ENCODE data around the gene METTL9. TPM values are rescaled to one million over a fixed set of nuclear protein-coding genes. Genes with fewer than 3 reads are reported as not detected.
A peak's percentile ranks its signal among the peaks of the same experiment; 100 is the strongest.
"Not testable (repeated sequence)": the region's sequence is repeated elsewhere in the genome, so short reads cannot be mapped to it uniquely, and the experiment has no call there.

The METTL9 gene
- total RNA-seq, 2 donors from 2014 or later: 104 to 114 TPM

GRCh38 chr16:21653571-21653970 lies 54.2 kb downstream of the METTL9 start:
- peaks cover 22 to 25% of the 10 kb centered on the region in 2 donors for H3K4me1 Mint-ChIP-seq (ENCODE audit: low read depth in 2 of 2)
- H3K9me3 Mint-ChIP-seq: no peaks in the 10 kb centered on the region
- no peak overlapping the region for H3K4me3 Mint-ChIP-seq

GRCh38 chr16:21654466-21654865 lies 55.1 kb downstream of the METTL9 start:
- H3K27ac Mint-ChIP-seq: peak overlapping the region in 1 of 2 donors; percentile 3
- H3K9me3 Mint-ChIP-seq: no peaks in the 10 kb centered on the region
- no peak overlapping the region for H3K4me3 Mint-ChIP-seq
- no peaks in the 10 kb centered on the region for H3K27me3 Mint-ChIP-seq
- no peak for ATAC-seq
- H3K4me1 Mint-ChIP-seq (ENCODE audit: low read depth in 2 of 2): peaks cover 22 to 25% of the 10 kb centered on the region in 2 donors
- no peak for DNase-seq (ENCODE audit: low spot score)
- H3K36me3 Mint-ChIP-seq: peaks cover 6% of the 10 kb centered on the region

More at GRCh38 chr16:21653571-21653970, 54.2 kb downstream of the METTL9 start:
- H3K36me3 Mint-ChIP-seq: peaks cover 6% of the 10 kb centered on the region
- no peaks in the 10 kb centered on the region for H3K27me3 Mint-ChIP-seq
- H3K27ac Mint-ChIP-seq: no peak overlapping the region
- no peak for ATAC-seq
- no peak for DNase-seq (ENCODE audit: low spot score)

DNA sequence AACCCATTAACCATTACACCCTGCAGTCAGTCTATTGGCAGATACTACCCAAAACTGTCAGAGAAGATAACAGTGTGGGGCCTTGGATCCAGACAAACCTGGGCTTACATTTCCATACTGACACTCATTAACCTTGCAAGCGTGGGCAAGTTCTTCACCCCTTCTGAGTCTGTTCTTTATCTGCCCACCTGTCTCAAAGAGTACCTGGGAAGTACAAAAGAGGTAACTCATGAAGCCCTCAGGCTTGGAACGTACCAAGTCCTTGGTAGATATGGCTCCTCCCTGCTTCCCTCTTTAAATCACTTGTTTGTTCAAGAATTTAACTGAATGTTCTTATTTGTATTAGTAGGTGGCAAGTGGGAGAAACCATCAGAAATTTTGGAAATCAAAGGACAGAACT lies 55.5 kb downstream of the METTL9 start:
- no peak overlapping the region for H3K4me3 Mint-ChIP-seq
- no peaks in the 10 kb centered on the region for H3K9me3 Mint-ChIP-seq
- H3K27ac Mint-ChIP-seq: peak overlapping the region in 1 of 2 donors; percentile 3
- H3K4me1 Mint-ChIP-seq (ENCODE audit: low read depth in 2 of 2): peaks cover 22 to 25% of the 10 kb centered on the region in 2 donors
- no peak for ATAC-seq
- H3K27me3 Mint-ChIP-seq: no peaks in the 10 kb centered on the region
- no peak for DNase-seq (ENCODE audit: low spot score)
- H3K36me3 Mint-ChIP-seq: peaks cover 6% of the 10 kb centered on the region

DNA sequence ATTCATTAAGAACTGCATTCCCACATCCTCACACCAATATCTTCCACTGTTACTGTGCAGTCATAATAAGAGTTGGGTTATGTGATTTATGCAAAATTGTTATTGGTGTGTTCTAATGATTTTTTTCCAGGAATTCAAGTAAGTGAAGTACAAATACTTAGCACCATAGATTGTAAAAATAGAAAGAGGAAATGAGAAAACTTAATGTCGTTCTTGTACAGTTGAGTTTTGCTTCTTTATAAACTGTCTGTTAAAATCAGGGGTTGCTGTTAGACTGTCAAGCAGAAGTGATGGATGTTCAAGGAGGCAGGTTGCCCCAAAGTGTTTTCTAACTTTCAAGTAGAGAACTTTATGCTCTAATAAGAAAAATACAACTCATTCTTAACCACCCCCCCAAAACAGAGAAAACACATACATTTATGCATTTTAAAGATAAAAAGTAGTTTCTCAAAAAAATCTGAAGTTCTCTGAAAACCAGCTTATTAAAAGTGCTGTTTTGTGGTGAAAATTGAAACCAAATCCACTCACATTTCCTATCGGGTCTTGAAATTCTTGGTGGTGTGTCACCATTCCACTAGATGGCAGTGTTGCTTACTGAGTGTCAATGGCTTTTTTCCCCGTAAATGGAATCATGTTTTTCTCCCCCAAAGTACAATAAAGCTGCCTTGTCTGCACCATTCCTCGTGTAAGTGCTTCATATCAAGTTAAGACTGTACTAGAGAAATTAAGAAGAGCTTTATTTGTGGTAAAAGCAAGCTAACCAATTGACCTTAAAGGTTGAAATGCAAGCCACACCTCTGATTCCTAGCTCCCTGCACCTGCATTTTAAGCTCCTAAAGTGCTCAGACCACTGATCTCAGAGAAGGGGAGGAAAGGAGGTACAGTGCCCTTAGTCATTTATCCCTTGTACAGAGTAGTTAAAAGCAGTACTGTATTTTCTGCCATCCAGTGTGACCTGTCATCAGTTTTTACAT lies 57.7 kb downstream of the METTL9 start:
- Mint-ChIP-seq H3K4me1 (ENCODE audit: low read depth in 2 of 2) (peaks cover 22 to 28% of the 10 kb centered on the region in 2 donors), H3K9me3 (no peaks in the 10 kb centered on the region), H3K27me3 (no peaks in the 10 kb centered on the region), H3K36me3 (peaks cover 6% of the 10 kb centered on the region), H3K4me3 (peak overlapping the region; percentile 55), H3K27ac (no peak overlapping the region)
- peak; percentile 73 for DNase-seq (ENCODE audit: low spot score)
- no peak for ATAC-seq

DNA sequence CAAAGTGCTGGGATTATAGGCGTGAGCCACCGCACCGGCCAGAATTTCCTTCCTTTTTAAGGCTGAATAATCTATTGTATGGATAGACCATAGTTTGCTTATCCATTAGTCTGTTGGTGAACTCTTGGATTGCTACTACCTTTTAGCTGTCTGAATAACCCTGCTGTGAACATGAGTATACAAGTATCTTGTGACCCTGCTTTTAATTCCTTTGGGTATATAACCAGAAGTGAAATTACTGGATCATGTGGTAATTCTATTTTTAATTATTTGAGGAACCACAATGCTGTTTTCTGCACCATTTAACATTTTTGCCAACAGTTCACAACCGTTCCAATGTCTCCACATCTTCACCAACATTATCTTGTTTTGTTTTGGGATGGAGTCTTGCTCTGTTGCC lies 59.7 kb downstream of the METTL9 start:
- Mint-ChIP-seq H3K27ac (no peak overlapping the region), H3K9me3 (no peaks in the 10 kb centered on the region), H3K4me1 (ENCODE audit: low read depth in 2 of 2) (peaks cover 26 to 28% of the 10 kb centered on the region in 2 donors), H3K4me3 (no peak overlapping the region), H3K27me3 (peaks cover 0 to 3% of the 10 kb centered on the region in 2 donors), H3K36me3 (peaks cover 6% of the 10 kb centered on the region)
- DNase-seq (ENCODE audit: low spot score) (no peak), ATAC-seq (no peak)

DNA sequence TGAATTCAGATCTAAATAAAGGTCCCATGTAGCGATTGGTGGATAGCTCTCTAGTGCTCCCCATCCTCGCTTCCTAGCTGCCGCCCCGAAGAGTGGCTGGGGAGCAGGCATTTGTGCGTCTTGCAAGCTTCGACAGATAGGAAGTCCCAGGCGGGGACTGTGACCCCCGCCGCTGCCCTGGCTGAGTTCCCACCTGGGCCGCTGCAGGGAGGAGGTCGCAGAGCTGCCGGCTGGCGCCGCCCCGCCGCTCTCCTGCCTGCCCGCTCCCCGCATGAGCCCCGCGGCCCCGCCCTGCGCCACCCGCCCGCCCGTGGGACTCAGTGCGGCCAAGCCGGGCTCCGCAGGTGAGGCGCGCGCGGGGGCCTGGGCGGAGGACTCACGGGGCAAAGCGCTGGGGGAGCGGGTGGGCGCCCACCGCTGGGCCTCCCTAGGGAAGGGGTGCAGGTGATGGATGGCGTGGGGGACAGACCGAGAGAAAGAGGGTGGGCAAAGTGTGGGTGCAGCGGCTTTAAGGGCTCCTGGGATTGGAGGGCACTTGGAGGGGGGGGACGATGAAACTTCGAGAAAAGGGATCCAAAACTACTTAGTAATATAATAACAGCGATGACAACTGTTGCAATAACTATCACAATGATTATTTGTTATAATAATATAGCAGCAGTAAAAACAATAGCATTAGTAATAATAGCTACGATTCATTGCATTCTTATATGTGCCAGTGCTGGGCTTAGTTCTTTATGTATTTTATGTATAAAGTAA lies 64.7 kb downstream of the METTL9 start, which contains the start of gene OTOA:
Gene OTOA (plus strand): TSS at position 80 of the 759 bp plus-strand sequence. CDS start 14,547 bp downstream, outside the sequence.
- DNase-seq (ENCODE audit: low spot score): no peak
- peaks cover 0 to 5% of the 10 kb centered on the region in 2 donors for H3K27me3 Mint-ChIP-seq
- H3K27ac Mint-ChIP-seq: no peak within 1 kb of the TSS

DNA sequence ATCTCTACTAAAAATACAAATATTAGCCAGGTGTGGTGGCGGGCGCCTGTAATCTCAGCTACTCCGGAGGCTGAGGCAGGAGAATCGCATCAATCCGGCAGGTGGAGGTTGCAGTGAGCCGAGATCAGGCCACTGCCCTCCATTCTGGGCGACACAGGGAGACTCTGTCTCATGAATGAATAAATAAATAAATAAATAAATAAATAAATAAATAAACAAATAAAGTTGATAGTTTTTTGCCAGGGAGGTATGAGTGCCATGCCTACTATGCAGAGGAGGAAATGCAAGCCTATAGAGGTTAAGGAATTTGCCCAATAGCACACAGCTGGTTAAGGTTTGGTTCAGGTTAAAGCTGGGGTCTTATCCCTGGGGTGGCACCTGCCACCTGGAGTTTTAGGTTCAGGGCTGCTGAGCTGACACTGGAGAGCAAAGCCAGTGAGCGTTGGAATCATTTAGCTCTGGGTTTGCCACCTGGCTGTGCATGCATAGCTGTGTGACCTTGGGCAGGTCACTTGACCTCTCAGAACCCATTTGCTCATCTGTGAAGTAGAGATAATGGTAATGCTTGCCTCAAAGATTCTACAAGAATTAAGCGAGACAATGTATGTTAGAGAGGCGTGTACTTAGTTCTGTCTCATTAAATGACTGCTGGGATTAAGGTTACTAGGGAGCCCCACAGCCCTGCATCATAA lies 65.6 kb downstream of the METTL9 start:
- no peak for ATAC-seq
- no peaks in the 10 kb centered on the region for H3K9me3 Mint-ChIP-seq
- H3K36me3 Mint-ChIP-seq: no peaks in the 10 kb centered on the region
- peaks cover 0 to 5% of the 10 kb centered on the region in 2 donors for H3K27me3 Mint-ChIP-seq
- DNase-seq (ENCODE audit: low spot score): no peak
- no peak overlapping the region for H3K4me3 Mint-ChIP-seq
- peaks cover 6% of the 10 kb centered on the region in 2 donors for H3K4me1 Mint-ChIP-seq (ENCODE audit: low read depth in 2 of 2)
- H3K27ac Mint-ChIP-seq: no peak overlapping the region

More for the DNA sequence above, 64.7 kb downstream of the METTL9 start, which contains the start of gene OTOA:
- peaks cover 6% of the 10 kb centered on the region in 2 donors for H3K4me1 Mint-ChIP-seq (ENCODE audit: low read depth in 2 of 2)
- H3K4me3 Mint-ChIP-seq: no peak within 1 kb of the TSS
- no peaks in the 10 kb centered on the region for H3K9me3 Mint-ChIP-seq
- ATAC-seq: peak; percentile 32 to 41
- H3K36me3 Mint-ChIP-seq: no peaks in the 10 kb centered on the region

DNA sequence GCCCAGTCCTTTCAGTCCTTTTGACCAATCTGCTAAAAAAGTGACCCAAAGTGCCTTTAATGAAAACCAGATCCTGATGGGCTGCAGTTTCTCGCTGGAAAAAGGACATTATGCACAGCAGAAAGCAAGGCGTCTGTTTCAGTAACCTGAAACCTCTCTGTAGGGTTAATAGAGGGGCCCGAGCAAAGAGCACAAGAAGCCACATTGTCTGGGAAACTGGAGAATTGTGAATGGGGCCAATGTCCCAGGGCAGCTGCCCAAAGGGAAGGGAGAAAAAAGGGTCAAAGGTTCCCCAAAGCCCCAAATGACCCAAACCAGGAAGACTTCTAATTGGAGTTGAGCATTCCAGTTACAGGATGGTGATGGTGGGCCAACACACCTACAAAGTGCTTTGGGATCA lies 67.4 kb downstream of the METTL9 start:
- H3K27ac Mint-ChIP-seq: no peak overlapping the region
- no peak for ATAC-seq
- H3K27me3 Mint-ChIP-seq: peaks cover 9 to 14% of the 10 kb centered on the region in 2 donors
- H3K36me3 Mint-ChIP-seq: no peaks in the 10 kb centered on the region
- H3K9me3 Mint-ChIP-seq: no peaks in the 10 kb centered on the region
- H3K4me1 Mint-ChIP-seq (ENCODE audit: low read depth in 2 of 2): peaks cover 0 to 3% of the 10 kb centered on the region in 2 donors
- no peak overlapping the region for H3K4me3 Mint-ChIP-seq
- no peak for DNase-seq (ENCODE audit: low spot score)

GRCh38 chr16:21667575-21667974 lies 68.2 kb downstream of the METTL9 start:
- DNase-seq (ENCODE audit: low spot score) (no peak), ATAC-seq (no peak)
- Mint-ChIP-seq H3K36me3 (no peaks in the 10 kb centered on the region), H3K27me3 (peaks cover 9 to 14% of the 10 kb centered on the region in 2 donors), H3K27ac (no peak overlapping the region), H3K4me3 (no peak overlapping the region), H3K4me1 (ENCODE audit: low read depth in 2 of 2) (peaks cover 0 to 3% of the 10 kb centered on the region in 2 donors), H3K9me3 (no peaks in the 10 kb centered on the region)

DNA sequence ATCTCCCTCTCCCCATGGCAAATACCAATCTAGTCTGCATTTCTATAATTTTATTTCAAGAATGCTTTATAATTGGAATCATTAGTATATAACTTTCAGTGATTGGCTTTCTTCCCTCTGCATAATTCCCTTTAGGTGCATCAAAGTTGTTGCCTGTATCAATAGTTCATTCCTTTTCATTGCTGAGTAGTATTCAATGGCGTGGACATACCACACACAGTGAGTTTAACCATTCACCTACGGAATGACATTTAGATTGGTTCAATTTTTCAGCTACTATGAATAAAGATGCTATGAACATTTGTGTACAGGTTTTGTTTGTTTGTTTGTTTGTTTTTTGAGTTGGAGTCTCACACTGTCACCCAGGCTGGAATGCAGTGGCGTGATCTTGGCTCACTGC lies 74.1 kb downstream of the METTL9 start:
- H3K9me3 Mint-ChIP-seq: no peaks in the 10 kb centered on the region
- DNase-seq (ENCODE audit: low spot score) (no peak), ATAC-seq (no peak)
- no peaks in the 10 kb centered on the region for H3K36me3 Mint-ChIP-seq
- peaks cover 9 to 20% of the 10 kb centered on the region in 2 donors for H3K27me3 Mint-ChIP-seq
- no peak overlapping the region for H3K4me3 Mint-ChIP-seq
- H3K27ac Mint-ChIP-seq: no peak overlapping the region
- no peaks in the 10 kb centered on the region for H3K4me1 Mint-ChIP-seq (ENCODE audit: low read depth in 2 of 2)

GRCh38 chr16:21674456-21674855 lies 75.1 kb downstream of the METTL9 start:
- H3K4me1 Mint-ChIP-seq (ENCODE audit: low read depth in 2 of 2); H3K4me3 Mint-ChIP-seq; H3K27ac Mint-ChIP-seq; DNase-seq (ENCODE audit: low spot score); ATAC-seq; H3K36me3 Mint-ChIP-seq; H3K9me3 Mint-ChIP-seq: not testable (repeated sequence)
- peaks cover 9 to 20% of the 10 kb centered on the region in 2 donors for H3K27me3 Mint-ChIP-seq

DNA sequence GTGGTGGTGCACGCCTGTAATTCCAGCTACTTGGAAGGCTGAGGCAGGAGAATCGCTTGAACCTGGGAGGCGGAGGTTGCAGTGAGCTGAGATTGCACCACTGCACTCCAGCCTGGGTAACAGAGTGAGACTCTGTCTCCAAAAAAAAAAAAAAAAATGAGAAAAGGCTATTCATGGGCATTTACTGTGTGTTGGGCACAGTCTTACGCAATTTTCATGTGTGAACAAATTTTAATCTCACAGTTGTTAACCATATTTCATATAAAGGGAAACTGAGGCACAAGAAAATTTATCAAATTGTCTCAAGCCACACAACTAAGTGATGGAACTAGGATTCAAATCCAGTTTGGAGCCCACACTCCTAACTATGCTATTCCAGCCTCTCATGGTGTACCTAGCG lies 81.3 kb downstream of the METTL9 start:
- not testable (repeated sequence) for H3K9me3 Mint-ChIP-seq; H3K27ac Mint-ChIP-seq; H3K4me3 Mint-ChIP-seq; ATAC-seq; H3K36me3 Mint-ChIP-seq; H3K4me1 Mint-ChIP-seq (ENCODE audit: low read depth in 2 of 2); DNase-seq (ENCODE audit: low spot score)
- H3K27me3 Mint-ChIP-seq: peaks cover 9 to 19% of the 10 kb centered on the region in 2 donors

- no peaks in the 10 kb centered on the region for H3K36me3 Mint-ChIP-seq
- no peaks in the 10 kb centered on the region for H3K9me3 Mint-ChIP-seq
- DNase-seq (ENCODE audit: low spot score) (no peak), ATAC-seq (no peak)
- H3K4me1 Mint-ChIP-seq (ENCODE audit: low read depth in 2 of 2): peaks cover 3 to 4% of the 10 kb centered on the region in 2 donors
- H3K27ac Mint-ChIP-seq: no peak overlapping the region
- H3K4me3 Mint-ChIP-seq: no peak overlapping the region
- peaks cover 9 to 10% of the 10 kb centered on the region in 2 donors for H3K27me3 Mint-ChIP-seq
Measured at GRCh38 chr16:21683184-21683583, 83.8 kb downstream of the METTL9 start.

Data from natural killer cell treated with Interleukin-12 subunit alpha and Interleukin-12 subunit beta and Interleukin-15 and Interleukin-18, amount 100 ng/mL, for 72 hours (primary cell).